Smooth muscle cell of the brain vasculature (primary cell): ENCODE measurements around the gene PHF12.

Source experiments
- DNase-seq: peaks from one replicate; pipeline ENCODE4 v3.0.0-alpha.2; 2012; ENCODE audit warnings: low read depth, low spot score

PHF12 gene

GRCh38 chr17:28951428-28951990 lies at the start of gene PHF12:
Gene PHF12, minus strand, starts transcription at chr17:28951518. Its CDS starts 558 bp downstream, at chr17:28950960.
- DNase-seq = peak; percentile 100

GRCh38 chr17:29000973-29001372 lies 49.7 kb upstream of the PHF12 start:
- no peak for DNase-seq

DNA sequence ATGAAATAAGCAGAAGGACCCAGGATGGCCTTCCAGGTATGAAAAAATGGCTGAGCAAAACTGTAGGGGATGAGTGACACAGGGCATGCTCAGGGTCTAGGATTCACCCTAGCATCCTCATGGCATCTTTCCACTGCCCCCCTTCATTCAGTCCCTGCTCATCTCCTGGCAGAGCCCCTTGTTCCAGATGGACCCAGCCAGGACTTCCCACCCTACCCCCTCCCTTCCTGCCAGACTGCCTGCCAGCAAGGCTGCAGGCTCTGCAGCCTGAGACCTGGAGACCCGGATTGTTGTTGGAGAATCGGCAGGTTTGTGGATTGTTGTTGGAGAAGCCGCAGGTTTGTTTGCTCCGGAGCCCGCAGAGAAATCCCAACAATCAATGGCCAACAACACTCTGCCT lies 47.9 kb upstream of the PHF12 start:
- no peak for DNase-seq

DNA sequence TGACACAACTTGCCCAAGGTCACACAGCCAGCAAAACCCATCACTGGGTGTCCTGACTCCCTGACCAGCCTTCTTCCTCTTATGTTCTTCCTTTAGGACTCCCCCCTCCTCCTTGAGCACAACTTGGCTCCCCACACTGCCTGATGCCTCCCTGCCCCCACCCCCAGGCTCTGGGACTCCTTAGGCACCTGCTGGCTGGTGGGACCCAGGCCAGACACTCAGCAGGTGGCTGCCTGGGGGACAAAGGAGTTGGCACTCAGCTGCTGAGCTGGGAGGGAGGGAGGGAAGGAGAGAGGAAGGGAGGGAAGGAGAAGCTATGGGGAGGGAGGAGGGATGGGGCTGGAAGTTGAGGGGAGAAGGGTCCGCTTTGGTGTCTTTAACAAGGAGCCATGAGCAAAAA lies 46.5 kb upstream of the PHF12 start:
- DNase-seq = no peak

DNA sequence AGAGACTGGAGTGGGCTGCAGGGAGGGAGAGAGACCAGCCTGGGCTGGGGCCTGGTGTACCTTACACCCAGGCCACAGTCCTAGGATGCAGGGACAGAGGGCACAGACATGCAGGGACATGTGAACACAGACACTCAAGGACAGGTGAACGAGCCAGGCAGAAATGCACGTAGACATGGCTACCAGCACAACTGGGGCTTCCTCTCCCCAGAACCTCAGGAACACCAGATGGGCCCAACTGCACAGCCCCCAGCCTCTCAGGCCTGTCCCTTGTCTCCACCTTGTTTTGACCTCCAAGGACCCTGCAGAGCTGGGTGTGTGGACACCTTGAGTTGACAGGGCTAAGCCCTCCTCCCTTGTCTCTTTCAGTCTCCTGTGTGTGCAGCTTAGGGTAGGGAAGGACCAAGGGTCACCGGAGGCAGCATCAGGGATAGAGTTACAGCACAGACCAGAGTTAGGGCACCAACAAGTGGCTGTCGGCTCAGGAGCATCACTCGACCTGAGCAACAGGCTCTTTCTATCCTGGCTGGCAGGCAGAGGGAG lies 45.3 kb upstream of the PHF12 start:
- DNase-seq = no peak

GRCh38 chr17:28993645-28994426 lies 42.5 kb upstream of the PHF12 start:
- no peak for DNase-seq

DNA sequence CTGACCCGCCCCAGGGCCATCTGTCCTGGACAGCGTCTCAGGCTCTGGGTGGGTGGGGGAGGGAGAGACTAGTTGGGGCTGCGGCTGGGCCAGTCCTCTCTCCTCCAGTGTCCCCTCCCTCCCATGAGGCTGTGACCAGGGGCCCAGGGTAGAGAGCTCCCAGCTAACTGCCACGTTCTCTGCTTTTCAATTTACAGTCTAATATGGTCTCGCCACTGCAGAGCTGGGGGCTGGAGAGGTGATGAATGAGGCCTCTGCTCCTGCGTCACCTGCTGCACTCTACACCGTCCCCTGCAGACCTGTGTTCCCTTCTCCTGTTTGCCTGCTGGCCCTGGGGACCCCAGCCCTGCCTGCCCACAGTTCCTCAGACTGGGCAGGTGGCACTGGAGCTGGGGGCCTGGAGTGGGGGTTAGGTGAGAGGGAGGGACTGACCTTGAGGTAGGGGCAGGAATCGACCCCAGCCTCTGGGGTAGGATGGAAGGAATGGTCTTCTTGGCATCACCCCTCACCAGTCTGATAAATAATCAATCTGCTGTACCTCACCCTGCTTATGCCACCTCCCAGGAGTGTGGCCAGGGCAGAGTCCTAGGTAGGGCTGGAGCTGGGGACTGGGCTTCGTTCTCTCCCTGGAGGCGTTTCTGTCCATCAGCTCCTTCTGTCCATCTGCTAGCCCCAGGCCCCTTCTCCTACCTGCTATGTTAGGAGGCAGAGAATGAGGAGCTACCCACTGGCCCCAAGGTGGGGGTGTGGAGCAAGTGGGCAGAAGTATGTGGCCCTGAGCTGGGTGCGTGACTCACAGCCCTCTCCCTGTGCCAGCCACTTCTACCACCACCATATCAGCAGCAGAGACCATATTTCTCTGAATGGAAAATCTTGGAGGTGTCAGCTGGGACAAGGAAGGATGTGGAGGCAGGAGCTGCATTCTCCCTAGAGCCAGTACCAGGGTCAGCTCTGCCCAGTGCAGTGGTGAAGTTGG lies 41.6 kb upstream of the PHF12 start:
- no peak for DNase-seq

- DNase-seq = no peak
Measured at GRCh38 chr17:28992185-28992584, 40.9 kb upstream of the PHF12 start.

DNA sequence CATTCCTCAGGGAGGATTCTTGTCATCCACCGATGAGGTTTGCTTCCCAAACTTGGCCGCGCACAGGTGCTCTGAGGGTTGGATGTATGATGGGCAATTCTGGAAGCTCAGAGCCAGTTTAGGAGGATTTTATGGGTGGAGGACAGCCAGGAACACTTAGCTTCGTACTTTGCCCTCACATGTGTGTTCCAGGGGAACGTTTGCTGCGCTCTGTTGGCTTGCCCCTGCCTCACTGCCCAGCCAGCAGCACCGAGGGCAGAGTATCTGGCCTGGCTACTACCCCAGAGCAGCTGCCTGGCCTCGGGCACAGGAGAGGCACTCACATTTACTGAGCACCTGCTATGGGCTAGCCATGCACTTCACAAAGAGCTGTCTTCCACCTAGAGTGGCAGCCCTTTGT lies 40.5 kb upstream of the PHF12 start:
- DNase-seq = no peak

- DNase-seq = no peak
Measured at GRCh38 chr17:28989028-28989427, 37.7 kb upstream of the PHF12 start.

- no peak for DNase-seq
Measured at GRCh38 chr17:28988475-28988874, 37.2 kb upstream of the PHF12 start.

DNA sequence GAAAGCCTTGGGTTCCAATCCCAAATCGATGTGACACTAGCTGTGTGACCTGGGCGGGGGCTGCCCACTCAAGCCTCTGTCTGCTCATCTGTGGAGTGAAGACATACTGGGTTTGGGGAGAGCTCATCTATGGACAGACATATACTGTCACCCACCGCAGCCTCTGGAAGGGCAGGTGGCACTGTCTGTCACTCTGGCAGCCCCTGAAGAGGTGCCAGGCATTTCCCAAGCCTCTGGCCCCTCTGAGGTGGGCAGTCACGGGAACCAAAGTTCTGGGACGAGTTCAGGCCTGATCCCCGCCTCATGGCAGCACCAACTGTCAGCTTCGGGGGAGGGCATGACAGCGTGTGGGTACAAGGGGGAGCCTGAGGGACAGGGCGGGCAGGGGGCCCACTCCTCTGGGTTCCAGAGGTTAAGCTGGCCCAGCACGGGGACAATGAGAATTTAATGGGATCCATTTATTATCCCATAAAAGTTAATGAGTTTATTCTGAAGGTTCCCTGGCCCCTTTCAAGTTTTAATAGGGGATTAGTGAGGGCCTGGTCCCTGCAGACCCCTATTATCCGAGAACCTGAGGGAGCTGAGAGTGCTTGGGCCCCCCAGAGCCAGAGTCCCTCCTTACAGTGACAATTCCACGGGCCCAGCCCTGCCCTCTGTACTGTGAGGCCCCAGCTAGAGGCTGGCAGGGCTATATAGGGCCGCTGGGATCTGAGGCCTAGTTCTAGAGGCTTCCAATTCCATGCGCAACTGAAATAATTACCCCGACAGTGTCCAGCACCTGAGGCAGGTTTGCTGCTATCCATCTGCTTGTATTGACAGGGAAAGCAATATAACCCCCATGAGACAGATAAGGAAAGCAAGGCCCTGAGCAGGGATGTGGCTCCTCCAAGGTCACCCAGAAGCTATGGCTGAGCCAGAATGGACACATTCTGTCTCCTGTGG lies 35.7 kb upstream of the PHF12 start:
- DNase-seq = no peak

- no peak for DNase-seq
Measured at GRCh38 chr17:28985950-28986713, 34.8 kb upstream of the PHF12 start.

GRCh38 chr17:28983286-28984230 lies 32.2 kb upstream of the PHF12 start:
- no peak for DNase-seq

DNA sequence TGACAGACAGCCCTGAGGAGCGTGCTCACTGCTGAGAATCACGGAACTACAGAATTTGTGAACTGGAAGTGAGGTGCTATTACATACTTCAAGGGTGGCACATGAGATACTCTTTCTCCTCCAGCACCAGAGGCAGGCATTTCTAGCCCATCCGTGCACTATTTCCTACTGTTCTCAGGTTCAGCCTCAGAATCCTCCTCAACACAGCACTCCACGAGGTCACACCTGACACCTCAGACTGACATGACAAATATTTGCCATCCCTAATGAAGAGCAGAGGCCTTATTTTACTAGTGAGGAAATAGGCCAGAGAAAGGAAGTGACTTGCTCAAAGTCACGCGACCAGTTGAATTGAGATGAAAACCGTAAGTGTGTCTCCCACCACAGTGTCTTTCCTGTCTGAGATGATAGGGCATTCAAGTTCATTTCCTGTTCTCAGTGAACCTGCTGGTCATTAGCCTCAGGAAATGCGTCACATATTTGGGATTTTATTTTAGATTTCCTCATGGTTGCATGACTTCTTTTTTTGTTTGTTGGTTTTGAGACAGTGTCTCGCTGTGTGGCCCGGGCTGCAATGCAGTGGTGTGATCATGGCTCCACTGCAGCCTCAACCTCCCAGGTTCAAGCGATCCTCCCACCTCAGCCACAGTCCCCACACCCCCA lies 30.9 kb upstream of the PHF12 start:
- no peak for DNase-seq

DNA sequence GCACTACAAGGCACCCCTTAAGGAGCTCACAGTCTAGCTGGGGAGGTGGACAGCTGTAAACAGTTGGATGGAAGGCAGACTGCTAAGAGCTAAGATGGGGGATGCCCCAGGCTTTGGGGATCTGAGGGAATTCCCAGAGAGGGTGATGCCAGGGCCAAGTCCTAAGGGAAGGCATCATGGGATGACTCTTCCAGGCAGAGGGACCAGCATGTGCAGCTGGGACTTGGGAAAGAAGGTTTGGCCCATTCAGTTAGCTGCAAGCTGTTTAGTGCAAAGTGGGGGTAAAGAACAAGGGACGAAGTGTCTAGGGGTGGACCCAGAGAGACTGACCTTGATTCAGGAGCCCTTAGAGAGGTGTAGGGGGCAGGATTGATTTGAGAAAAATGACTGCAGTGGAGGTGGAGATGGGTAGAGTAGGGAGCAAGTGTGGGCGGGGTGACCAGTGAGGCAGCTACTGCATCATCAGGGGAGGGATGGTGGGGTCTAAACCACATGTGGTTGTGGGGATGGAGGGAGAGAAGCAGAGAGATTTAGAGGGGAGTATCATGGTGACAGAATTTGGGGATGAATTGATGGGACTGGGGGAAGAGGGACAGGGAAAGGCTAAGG lies 27.1 kb upstream of the PHF12 start:
- DNase-seq = no peak

GRCh38 chr17:28977659-28978355 lies 26.5 kb upstream of the PHF12 start:
- DNase-seq = no peak
